Stimulated activated CD8-positive, alpha-beta memory T cell treated with anti-CD3 and anti-CD28 coated beads, Interleukin-15, amount 100 ng/mL, for 24 hours (primary cell): ENCODE data around the gene SNX19.
"Not testable (repeated sequence)": the region's sequence is repeated elsewhere in the genome, so short reads cannot be mapped to it uniquely, and the experiment has no call there.

ENCODE experiments used
- DNase-seq: peaks from one replicate; pipeline ENCODE4 v3.0.0-alpha.2; 2020; ENCODE audit warnings: low read depth

The SNX19 gene

DNA sequence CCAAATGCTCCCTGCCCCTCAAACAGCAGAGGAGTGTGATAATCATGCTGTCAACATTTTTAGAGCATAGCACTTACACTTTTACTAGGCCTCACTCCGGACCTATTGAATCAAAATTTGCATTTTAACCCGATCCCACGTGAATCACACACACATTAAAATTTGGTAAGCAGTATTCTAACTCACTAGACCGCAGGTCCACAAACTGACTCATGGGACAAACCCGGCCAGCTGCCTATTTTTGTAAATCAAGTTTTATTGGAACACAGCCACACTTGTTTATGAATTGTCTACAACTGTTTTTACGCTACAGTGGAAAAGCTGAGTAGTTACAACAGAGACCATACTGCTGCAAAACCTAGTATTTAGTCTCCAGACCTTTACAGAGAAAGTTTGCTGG is 43.3 kb downstream of the SNX19 start:
- DNase-seq, result no peak

DNA sequence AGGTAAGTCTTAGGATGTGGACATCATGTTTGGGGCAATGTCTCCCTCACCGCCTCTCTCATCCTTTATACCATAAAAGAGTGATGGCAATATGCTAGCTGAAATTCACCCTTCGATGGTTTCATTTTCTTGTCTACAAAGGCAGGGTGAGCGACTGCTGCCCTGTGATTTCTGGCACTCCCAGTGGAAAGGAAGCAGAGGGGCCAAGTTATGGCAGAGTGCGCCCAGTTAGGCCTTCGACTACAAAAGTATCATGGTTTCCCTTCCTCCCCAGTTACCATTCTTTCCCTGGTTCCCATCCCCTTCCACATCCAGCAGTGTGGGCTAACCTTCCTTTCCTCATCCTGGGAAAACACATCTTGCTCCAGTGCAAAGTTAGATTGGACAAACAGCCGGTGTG is 43.8 kb downstream of the SNX19 start:
- no peak for DNase-seq

DNA sequence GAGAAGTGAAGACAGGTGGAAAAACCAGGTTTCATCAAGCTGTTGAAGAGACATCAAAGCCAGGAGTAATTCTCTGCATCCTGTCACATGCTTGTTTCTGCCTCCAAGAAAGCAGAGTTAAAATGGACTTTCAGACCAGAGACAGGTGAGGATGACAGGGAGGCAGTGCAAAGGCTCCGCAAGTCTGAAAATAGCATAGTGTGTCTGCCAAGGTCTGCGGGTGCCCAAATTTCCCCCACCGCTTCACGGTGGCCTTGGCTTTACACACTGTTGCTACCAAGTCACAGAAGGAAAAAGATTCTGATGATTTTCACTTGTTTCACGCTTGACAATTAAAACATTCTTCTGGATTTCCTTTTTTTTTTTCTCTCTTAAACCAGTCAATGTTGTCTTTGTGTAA is 44.2 kb downstream of the SNX19 start:
- no peak for DNase-seq

DNA sequence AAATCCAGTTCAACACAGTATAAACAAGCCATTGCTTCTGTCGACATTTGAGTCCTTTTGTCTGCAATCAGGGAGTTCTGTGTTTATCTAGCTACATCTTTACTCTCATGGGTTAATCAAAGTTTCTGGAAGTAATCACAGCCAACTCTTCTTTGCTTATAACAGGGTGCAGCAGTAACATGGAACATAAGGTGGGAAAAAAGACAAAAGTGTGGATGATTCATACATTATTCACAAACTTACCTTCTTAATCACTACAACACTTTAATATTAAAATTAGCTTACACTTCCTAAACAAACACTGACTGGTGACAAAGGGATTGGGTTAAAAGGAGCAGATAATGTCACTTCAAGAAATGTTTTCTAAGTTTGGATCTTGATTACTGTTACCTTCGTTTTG is 44.7 kb downstream of the SNX19 start:
- DNase-seq, result no peak

DNA sequence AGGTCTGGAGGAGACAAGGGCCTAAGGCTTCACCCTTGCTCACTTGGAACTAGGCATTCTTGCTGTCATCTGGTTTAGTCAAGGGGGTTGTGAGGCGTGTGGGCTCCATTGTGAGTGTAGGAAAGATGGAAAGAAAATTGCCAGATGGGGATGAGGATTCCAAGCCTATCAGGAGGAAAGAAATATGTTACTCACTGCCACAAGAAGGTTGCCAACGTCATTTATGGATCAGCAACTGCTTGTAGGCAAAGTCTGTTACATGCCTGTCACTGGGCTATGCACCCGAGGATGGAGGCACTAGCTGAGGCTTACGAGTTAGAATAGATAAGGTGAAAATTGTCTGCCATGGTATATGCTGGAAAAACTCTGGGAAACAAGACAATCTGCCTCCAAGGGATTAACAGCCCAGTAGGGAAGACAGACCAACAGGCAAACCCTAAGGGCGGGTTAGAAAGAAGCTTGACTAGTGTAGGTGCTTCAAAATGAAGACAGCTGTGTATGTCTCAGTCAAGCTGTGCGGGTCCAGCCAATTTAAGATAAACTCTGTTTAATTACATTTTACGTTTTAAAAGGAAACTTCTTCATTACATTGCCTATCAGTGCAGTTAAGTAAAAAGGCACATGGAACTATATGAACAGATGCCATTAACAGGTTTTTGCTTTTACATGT is 47.4 kb downstream of the SNX19 start:
- no peak for DNase-seq

DNA sequence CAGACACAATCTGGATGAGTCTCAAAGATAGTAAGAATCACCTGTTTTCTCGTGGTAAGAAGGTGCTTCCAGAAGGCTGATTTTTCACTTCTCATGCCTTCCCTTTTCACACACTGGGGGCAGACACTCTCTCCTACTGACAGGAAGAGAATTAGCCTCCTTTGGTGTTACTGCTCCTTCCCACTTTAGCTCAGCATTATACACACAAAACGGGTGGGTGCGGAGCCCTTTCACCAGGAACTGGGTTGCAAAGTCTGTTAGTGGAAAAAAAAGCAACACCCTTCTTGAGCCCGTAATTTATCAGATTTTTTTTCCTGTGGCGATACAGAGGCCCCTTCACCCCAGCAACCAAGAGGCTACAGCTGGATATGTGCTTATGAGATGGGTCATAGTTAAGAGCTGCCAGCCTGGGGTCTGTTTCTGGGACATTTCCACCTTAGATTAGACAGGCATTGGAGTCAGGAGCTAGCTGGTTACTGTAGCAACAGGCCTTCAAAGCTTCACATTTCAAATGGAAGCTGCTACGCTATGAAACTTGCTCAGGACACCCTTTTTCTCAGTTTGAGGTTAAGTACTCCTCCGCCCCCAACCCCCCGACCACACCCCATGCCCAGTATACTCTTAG is 48.1 kb downstream of the SNX19 start:
- no peak for DNase-seq

DNA sequence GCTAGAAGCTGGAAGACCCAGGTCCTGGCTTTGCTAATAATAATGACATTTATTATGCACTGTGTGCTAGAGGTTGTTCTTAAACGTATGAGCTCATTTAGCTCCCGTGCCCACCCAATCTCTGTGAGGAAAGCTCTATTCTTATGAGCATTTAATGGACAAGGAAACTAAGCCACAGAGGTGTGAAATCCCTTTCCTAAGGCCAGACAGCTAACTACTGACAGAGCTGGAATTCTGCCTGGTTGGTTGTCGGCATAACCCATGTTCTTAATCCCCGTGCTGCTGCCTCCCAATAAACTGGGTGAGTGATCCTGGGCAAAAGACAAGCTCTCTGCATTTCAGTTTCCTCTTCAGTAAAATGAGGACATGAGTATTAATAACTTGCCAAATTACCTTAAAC is 49.4 kb downstream of the SNX19 start:
- DNase-seq, result no peak

DNA sequence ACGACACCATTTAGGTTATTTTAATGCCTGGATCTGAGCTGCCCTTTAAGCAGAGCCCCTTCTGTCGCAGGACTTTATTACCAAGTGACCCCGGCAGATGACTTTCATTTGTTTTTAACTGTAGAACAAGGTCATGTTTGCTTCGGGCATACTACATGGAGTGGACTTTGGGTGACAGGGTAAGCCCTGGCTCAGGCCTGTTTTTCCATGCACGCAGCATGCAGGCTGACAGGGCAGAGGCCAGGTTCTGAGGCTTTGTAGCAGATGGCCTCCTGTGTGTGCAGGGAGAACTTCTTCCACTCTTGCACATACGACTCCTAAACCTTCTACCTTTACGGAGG is 50.5 kb downstream of the SNX19 start:
- DNase-seq, result no peak

DNA sequence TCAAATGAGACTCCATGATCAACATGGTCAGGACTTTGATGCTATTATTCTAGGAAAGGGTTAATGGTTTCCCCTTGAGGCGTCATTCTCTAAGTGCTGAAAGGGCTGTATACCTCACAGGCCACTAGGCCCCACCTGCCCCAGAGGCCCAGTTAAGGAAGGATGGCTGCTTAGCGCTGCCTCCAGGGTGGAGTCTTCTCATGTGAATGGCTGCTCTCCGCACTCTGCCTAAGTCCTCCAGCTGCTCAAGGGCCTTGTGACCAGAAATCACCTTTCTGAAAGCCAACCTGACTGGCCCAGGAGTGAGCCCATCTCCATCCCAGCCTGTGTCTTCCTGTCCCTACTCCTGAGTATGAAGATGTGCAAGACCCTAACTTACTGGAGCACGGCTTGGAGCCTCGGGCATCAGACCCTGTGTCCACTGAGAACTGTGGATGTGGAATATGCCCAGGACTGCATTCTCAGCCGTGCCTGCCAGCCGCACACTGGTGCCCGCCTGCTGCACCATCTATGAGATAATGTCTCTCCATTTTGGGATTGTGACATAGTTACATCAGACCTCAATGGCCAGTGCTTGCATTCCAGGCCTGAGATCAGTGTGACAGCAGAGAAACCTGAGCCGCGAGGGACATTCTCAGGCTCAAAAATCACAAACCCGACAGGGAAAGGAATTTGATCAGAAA is 51.0 kb downstream of the SNX19 start:
- DNase-seq, result no peak

DNA sequence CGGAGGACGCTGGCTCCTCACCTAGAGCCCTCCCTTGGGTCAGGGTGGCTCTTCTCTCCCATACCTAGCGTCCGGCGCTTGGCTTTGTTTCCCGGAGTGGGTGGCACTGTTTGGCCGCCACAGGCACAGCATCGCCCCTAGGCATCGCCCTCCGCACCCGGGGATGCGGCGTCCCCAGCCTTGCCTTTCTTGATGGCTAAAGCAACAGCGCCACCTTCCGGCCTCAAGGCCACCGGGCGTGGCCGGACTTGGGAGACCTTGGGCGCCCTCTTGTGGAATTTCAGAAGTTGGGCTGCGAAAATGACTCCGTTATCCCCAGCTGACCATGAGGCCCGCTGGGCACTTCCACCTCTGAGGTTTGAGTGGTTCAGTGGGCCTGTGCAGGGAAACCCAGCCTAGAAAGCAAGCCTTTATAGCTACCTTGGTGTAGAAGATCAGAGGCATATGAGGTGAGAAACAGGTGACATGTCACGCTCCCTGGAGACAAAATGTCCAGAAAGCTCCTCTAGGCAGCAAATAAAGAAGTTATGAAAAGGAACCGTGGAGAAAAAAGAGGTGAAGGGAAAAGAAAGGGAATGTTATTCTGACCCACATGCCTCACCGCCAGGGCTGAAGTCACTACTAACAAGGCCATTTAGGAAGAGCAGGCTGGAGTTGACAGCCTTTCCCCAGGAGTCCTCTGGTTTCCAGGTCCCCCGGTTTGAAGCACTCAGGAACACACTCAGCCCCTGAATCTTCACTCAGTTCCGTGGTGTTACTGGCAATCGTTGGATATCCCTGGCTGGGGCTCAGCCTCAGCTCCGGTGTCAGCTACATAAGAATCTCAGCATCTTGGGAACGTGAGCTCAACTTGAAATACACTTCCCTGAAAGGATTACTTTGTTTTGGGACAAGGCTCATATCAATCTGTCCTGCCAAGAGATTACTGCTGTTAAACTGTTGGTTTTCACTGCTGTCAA is 54.1 kb downstream of the SNX19 start:
- DNase-seq, result peak; percentile 79

DNA sequence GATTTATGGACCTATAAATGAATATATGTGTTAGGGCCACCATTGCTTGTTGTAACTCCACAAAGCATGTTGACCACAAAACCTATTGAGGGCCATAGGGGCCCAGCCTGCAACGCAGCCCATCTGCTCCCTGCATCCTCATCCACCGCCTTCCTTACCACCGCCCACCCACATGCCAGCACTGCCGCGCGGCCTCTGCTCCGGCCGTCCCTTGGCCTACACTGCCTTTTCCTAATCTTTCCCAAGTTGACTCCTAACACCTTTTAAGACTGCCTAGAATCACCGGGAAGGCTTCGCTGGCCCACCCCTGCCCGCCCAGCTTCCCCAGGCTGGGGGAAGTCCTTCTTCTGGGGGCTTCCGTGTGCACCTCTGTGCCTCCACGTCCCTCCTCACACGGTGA is 55.0 kb downstream of the SNX19 start:
- no peak for DNase-seq

DNA sequence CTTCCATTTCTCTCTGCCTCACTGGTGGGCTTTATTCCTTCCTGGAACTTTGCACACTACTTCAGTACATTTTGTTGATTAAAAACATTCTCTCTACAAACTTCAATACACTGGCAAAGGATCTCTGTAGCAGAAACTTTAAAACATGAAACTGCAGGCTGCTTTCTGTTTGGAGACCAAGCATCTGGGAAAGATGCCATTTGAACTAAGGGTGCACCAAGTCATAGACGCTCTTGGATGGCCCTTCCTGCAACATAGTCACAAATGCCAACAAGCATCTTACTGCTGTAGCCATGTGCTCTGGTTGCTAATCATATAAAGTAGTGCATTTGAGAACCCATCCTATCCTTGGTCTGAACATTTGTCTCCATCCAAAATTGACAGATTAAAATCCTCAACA is 56.4 kb downstream of the SNX19 start:
- no peak for DNase-seq

DNA sequence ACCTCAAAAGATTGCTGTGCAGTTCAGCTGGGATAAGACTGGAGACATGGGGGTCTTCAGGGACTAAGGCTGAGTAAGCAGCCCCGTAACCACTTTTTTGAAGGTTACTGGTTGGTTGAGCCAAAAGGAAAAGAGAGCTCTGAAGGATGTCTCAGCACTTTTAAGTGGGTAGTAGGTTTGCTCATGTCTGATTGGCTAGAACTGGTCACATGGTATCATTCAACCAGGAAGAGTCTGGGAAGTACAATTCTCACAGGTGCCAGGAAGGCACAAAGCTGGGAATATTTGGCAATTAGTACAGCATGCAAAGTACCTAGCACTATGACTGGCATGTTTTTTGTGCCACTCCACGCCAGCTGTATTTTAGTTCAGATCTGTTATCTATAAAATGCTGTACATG is 58.1 kb downstream of the SNX19 start:
- no peak for DNase-seq

DNA sequence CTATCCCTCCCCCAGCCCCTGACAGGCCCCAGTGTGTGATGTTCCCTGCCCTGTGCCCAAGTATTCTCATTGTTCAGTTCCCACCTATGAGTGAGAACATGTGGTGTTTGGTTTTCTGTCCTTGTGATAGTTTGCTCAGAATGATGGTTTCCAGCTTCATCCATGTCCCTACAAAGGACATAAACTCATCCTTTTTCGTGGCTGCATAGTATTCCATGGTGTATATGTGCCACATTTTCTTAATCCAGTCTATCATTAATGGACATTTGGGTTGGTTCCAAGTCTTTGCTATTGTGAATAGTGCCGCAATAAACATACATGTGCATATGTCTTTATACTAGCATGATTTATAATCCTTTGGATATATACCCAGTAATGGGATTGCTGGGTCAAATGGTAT is 60.6 kb downstream of the SNX19 start:
- not testable (repeated sequence) for DNase-seq

DNA sequence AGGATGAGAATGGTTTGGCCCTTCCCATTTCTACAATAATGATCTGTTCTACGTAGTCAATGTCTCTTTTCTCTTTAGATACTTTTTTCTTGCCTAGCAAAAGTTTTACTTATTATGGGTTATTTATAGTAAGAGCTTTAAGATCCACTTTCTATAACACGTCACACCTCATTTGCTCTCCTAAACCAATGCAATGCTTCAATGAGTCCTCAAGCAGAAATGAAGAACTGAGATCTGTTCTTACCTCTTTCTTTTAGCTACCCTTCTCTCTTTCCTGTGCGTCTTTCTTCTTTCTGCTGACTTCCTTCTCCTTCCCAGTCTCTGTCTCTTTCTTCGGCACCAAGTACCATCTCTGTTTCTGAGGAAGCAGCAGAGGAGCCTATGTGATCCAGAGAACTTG is 61.8 kb downstream of the SNX19 start:
- DNase-seq, result no peak

DNA sequence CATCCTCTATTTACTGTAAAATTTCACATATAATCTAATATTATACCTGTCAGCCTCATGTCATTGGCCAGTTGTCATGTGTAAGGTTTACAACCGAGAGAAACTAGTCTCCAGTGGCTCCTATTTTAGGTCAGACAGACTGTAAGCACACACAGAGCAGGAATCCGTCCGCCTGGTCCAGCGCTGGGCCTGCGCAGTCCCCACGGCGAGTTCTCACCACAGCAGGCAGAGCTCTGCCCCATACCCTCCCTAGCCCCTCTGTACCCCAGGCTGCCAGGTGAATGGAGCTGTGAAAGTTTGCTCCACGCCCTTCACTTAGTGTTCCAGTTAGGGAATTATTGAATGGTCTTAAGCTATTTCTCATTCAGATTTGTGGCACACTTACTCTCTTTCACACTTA is 63.7 kb downstream of the SNX19 start:
- no peak for DNase-seq

DNA sequence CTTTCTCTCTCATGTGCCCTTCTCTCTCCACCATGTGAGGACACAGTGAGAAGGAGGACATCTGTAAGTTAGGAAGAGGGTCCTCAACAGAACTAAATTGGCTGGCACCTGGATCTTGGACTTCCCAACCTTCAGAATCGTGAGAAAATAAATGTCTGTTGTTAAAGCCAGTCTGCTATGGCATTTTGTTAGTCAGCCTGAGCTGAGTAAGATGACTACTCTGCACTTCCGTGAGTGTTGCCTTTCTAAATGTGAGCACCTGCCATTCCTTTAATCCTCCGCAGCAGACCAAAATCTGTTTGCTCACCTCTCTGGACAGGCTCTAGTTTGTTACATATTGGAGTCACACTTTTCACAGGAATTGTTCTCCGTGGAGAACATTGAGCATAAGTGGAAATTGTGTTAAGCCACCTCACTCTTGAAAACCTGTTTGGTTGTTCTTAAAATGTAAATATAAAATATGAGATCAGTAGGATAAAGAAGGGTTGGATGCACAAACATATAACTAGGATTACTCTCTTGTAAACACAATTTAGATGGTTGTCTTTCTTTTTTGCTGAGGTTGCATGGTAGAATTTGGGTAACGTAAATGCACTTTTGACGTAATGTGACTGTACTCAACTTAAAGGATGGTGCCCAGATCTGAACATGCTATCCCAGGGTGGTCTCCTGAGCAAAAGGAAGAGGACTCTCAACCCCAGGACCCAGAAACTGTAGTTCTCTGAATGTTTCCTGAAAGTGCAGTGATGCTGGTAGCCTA is 65.9 kb downstream of the SNX19 start:
- DNase-seq, result no peak

DNA sequence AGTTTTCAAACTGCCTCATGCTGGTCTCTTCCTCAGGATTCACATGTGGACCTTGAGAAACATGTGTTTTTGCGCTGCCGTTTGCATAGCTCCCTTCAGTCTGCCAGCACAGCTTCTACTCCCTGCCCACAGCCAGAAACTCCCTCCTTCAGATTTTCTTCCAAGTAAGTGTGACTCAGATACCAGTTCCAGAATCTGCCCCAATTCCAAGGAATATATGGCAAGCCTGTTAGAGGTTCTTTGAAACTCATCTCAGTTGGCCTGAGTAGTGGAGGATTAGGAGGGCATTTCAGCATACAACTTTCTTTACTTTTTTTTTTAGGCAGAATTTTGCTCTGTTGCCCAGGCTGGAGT is 67.1 kb downstream of the SNX19 start:
- no peak for DNase-seq

DNA sequence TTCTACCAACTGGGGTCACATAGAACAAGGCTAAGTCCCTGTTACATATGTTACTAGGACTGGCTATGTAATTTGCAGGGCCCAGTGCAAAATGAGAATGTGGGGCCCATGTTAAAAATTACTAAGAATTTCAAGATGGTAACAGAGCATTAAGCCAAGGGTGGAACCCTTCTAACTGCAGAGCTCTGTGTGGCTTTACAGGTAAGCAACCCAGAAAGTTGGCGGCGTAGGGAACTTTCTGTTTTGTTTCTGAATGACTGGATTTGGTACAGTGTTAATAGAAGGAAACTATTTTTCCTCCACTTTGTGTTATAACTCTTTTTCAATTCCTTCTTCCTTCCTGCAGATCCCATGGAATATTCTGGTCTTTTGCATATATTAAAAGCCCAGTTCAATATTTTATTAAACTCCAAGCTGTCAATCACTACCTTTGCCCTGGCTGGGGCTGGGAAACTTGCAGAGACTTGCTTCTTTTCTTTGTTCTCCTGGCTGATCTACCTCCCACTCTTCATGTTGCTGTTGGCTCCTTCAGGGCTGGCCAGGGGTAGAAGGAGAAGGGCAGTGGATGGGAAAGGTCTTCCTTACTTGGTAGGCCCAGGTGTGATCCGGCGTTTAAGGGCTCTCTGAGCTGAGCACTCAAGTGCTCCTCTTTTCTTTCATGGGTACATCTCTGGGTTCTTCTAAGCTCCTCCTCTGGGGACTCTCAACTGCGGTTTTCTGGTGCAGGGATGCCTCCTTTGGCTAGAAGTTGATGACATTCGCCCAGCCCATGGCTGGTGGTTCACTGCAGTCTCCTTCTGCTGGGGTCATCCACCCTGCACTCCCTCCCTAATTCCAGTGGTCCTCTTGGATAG is 67.7 kb downstream of the SNX19 start:
- DNase-seq, result no peak

DNA sequence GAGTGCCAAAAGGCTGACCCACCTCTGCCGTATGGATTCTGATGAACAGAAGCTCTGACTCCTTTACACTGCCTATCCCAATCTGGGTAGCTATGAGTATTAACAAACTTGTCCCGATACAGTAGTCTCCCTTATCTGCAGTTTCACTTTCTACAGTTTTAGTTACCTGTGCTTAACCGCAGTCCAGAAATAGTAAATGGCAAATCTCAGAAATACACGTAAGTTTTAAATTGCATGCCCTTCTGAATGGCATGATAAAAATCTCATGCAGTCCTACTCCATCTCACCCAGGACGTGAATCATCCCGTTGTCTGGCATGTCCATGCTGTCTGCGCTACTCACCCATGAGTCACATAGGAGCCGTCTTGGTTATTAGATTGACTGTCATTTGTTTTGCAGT is 68.8 kb downstream of the SNX19 start:
- DNase-seq, result no peak

DNA sequence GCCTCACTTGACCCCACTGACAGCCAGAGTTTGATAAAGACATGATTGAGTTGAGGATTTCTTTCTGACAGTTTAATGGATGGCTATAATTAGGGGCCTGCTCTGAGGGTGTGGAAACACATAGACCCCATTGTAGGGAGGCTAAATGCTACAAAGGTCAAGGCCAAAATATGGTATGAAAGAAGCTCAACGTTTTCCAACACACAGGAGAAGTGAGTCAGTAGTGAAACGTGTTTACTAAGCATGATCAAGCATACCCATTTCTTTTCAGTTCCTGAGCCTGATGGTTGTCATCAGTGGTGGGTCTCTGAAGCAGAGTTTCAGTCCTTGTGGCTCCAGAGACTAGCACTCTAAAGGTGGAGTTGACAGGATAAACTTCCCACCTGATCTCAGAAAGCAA is 69.7 kb downstream of the SNX19 start:
- no peak for DNase-seq
